Measurements from ENCODE around the gene ADAM20.

GRCh38 chr14:70555890-70556289 is 21.1 kb upstream of the ADAM20 start:
- TF ChIP-seq POLR2A (IDR thresholded peaks at IDR 0.05), result no peak
- no peak for TF ChIP-seq POLR2AphosphoS5 (IDR thresholded peaks at IDR 0.05)
- TF ChIP-seq CTCF (IDR thresholded peaks at IDR 0.05), result no peak
- TF ChIP-seq EP300 (IDR thresholded peaks at IDR 0.05), result no peak
